NCI-H460 (cell line): ENCODE results near the gene TNFRSF6B. TPM values are rescaled to one million over a fixed set of nuclear protein-coding genes. Genes with fewer than 3 reads are reported as not detected.
"Not testable (repeated sequence)": the region's sequence is repeated elsewhere in the genome, so short reads cannot be mapped to it uniquely, and the experiment has no call there.

ENCODE experiments used
- DNase-seq: peaks from one replicate; pipeline ENCODE4 v3.0.0-alpha.2; 2016; ENCODE audit warnings: low read depth; ENCODE audit errors: extremely low read depth
- total RNA-seq: library from RNA; depleted of rRNA; stranded (reverse); fragments of >200 nt; shearing (Covaris generic); gene quantifications from 2 replicates; pipeline ENCODE4 v1.2.3, GENCODE V29; 2014

Gene TNFRSF6B
- total RNA-seq, 1 experiment from 2014 or later: 0.10 TPM

DNA sequence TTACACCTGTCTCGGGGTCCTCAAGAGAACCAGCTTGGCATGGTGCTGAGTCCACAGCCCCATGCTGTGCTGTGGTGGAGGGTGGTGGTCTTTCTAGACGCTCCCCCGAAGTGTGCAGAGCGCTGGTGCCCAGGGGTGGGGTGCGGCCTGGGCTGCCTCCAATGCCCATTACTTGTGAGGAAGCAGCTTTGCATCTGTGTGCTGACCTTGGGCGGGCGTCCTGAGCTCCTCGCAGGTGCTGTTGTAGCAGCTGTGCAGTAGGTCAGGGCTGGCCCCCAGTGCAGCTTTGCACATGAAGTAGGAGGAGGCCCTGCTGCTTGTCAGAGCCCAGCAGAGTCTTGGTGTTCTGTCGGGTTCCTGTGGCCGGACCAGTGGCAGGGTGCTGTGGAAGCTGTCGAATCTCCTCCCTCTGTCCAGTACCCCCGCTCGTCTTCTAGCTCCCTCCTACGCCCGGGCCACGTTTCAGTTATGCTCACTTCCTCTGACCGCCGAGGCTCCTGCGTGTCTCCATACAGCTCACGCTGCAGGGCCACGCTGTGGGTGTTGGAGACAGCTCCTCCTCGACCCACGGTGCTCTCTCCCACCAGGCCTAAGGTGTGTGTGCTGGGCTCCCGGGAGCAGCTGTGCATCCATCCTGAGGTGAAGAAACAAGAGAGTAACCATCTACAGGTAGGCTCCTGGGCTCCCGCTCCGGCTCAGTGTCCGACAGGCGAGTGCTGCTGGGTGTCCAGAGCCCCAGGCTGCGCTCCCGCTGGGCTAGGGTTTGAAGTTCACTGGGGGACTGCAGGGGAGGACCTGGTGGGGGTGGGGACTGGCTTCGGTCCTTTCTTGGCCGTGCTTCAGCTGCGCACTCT lies 34.3 kb upstream of the TNFRSF6B start:
- no peak for DNase-seq

DNA sequence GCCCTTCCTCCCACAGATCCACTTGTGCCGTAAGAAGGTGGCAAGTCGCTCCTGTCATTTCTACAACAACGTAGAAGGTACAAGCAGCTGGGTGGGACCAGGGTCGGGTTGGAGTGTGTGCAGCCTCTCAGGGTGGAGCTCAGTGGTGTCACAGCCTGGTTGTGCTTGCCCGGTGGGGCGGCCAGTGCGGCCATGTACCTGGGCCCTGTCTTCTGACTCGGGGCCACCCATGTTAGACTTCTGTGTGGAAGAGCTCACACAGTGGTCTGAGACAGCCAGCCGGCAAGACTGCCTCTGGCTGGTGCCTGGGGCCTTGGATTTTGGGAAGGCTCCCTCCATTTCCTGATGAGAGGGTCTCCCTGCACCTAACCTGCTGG lies 33.7 kb upstream of the TNFRSF6B start:
- DNase-seq: no peak

DNA sequence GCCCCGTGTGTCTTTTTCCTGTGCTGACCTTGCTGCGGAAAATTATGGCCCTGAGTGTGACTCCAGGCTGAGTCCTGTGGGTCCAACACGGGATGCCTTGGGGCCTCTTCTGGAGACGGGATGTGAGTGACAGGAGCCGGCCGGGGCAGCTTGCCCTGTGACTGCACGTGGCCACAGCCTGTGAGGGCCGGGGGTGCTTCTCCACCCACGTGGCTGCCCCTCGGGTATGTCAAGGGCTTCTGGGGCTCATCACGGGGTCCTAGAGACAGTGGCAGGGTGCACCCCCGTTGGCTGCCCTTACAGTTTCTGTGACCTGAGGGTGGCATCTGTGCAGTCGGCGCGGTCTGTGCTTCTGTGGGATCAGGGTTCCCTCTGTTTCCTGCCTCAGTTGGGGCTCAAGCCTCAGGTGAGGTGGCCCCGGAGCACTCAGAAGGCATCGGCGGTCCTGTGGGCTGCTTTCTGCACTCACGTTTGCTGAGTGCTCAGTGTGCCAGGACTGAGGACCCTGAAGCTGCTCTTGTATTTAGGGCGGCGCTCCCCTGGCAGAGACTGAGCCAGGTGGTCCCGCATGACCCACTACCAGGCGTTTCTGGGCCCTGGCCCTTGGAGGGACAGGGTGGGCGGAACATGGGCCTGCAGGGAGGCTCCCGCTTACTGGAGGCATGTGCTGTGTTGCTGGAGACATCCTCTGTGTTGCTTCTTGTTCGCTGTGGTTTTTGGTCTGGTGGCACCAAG lies 33.0 kb upstream of the TNFRSF6B start:
- DNase-seq: no peak

DNA sequence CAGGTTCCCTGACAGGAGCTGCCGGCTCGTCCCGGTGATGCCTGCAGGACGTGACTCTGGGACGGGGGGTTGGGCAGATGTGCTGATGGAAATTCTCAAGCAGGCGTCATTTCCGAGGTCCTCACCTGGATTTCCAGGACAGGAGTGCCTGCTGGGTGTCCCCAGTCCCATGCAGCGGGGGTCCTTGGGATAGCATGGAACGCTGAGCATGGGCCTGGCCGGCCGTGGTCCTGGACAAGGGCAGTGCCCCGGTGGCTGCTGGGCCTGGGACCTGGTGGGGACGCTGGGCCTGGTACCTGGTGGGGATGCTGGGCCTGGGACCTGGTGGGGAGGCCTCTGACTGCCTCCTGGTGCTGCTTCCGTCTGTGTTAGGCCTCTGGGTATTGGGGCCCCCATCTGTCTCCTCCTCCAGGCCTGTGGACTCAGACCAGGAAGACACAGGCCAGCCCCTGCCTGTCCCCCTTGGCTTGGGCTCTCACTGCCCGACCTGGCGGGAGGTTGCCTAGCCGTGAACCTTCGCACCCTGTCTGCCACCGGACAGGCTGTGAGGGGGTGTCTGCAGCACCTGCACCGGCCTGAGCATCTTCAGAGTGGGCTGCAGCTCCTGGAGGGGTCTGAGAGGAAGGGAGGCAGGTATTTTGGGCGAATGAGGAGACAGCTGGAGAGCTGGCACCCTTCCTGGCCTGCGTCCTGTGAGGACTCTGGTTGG lies 32.2 kb upstream of the TNFRSF6B start:
- no peak for DNase-seq

DNA sequence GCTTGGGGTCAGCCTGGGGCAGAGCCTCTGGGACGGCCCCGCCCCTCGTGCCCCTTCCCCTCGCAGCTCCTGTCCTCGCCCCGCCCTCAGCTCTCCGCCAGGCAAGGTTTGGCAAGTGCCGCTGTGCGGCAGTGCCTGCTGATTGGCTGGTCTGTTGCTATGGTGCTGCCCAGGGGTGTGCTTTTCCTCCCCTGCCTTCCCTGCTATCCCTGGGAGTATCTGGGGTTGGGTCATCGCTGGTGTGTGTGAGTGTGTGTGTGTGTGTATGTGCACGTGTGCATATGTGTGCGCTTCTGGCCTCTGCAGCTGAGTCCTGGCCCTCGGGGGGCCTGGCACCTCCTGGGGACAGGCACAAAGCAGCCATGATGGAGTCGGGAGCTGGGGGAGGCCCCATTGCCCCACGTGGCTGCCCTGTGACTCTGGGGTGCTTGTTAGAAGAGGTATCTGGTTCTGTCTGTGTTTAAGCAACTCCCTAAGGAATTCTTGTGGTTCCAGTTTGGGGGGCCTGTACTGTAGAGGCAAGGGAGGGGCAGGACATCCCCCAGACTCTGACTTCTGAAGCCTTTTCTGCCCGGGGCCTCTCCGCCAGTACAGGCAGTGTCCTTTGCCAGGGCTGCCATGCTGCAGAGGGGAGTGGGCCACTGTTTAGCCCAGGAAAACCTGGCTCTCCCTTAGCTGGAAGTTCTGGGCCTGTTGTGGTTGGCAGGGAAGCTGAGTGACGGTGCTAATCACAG lies 31.4 kb upstream of the TNFRSF6B start:
- DNase-seq: no peak

DNA sequence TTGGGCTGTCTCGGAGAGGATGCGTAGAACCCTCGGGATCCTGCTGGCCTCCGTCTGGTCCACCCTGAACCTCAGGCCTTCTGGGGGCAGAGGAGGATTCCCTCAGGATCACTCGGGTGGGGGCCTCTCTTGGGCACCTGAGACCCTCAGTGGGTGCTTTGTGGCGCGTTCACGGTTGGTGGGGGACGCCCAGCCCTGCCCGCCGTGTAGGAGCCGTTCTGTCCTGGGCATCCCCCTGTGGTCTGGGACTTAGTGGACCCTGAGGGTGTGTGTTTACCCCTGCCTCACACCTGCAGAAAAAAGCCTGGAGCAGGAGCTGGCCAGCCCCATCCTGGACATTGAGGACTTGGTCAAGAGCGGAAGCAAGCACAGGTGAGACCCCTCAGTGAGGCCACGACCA lies 30.7 kb upstream of the TNFRSF6B start:
- DNase-seq: no peak

DNA sequence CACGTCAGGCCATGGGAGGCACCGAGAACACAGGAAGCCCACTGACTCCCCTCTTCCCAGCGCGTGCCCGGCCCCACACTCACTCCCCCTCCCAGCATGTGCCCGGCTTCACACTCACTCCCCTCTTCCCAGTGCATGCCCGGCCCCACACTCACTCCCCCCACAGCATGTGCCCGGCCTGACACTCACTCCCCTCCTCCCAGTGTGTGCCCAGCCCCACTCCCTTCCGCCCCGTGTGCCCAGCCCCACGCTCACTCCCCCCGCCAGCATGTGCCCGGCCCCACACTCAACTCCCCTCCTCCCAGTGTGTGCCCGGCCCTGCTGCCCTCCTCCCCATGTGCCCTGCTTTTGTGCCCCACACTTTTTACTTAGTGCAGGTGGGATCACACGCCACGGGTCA lies 28.6 kb upstream of the TNFRSF6B start:
- no peak for DNase-seq

DNA sequence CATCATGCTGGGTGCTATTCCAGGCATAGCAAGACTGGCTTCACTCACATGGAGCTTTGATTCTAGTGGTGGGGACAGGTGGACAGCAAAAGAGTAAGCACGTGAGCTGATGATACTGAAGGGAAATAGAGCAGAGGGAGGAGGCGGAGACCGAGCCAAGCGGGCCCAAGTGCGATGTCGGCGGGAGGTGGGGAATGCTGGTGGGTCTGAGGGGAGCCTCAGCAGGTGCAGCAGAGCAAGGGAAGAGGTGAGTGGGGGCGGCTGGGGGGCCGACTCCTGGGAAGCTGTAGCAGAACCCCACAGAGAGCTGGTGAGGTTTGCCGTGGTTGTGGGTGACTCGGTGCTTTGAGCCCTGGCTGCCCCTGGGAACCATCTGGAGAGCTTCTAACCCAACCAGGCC lies 28.1 kb upstream of the TNFRSF6B start:
- no peak for DNase-seq

DNA sequence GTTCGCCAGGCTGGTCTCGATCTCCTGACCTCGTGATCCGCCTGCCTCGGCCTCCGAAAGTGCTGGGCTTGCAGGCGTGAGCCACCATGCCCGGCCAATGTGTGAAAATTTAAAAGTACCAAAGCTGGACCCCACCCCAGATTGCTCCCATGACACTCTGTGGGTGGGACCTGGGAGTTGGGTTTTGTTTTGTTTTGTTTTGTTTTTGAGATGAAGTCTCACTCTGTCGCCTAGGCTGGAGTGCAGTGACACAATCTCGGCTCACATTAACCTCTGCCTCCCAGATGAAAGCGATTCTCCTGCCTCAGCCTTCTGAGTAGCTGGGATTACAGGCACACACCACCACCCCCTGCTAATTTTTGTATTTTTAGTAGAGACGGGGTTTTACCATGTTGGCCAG lies 24.8 kb upstream of the TNFRSF6B start:
- not testable (repeated sequence) for DNase-seq

DNA sequence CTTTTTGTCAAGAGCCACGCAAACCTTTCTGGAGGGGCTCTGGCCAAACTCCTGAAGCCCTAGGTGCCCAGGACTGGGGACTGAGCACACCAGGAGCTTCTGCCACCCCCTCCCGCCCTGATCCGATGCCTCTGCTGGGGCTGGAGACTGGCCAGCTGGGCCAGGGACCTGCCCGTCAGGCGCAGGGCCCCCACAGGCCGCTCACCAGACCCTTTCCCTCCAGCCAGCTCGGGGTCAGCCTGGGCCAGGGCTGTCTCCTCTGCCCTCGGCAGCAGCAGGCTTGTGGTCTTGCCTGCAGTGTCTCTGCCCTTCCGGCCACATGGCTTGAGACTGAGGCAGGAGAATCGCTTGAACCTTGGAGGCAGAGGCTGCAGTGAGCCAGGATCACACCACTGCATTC lies 23.8 kb upstream of the TNFRSF6B start:
- no peak for DNase-seq

DNA sequence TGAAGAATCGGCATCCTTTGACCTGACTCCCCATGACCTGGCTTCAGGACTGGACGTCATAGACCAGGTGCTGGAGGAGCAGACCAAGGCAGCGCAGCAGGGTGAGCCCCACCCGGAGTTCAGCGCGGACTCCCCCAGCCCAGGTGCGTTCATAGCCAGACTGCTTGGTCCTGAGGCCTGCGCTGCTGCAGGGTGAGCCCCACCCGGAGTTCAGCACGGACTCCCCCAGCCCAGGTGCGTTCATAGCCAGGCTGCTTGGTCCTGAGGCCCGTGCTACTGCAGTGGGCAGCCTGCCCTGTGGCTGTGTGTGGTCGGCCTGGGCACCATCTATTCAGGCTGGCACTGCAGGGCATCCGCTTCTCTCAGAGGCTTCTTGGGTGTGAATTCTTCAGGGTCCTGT lies 22.5 kb upstream of the TNFRSF6B start:
- DNase-seq: no peak

DNA sequence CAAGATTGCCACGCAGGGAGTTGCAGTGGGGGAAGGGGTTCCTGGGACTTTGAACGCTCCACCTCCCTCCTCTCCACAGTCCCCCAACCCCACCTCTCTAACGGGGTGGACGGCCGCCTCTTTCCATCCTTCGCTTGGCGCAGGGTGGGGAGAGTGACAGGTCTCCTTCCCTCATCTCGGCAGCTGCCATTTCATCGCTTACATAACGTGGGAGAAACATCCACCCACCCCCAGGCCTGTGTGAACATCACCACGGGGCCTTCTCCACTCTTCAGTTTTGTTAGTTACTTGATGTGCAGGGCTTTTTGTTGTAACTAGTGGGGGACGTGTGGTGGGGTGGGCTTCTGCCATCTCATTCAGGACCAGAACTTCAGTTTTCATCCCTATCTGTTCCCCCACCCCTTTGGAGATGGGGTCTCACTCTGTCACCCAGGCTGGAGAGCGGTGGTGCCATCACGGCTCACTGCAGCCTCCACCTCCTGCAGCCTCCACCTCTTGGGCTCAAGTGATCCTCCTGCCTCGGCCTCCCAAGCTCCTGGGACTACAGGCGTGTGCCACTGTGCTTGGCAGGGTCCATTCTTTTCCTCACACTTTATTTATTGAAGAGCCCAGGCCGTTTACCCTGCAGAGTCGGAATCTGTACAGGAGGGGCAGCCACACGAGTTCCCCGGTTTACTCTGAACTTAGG lies 20.6 kb upstream of the TNFRSF6B start:
- DNase-seq: no peak

DNA sequence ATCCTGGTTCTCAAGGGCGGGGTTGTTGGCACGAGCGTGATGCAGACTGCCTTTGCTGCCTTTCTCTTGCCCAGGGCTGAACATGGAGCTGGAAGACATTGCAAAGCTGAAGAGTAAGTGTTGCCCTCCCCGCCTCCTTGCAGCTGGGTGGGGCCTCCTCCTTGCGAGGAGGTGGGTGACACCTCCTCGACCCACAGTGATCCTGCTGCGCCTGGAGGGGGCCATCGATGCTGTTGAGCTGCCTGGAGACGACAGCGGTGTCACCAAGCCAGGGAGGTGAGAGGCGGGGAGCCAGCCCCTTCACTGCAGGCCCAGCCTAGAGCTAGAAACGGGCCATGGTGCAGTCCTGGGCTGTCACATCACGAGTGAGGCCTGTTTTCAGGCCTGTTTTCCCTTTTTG lies 18.4 kb upstream of the TNFRSF6B start:
- no peak for DNase-seq

DNA sequence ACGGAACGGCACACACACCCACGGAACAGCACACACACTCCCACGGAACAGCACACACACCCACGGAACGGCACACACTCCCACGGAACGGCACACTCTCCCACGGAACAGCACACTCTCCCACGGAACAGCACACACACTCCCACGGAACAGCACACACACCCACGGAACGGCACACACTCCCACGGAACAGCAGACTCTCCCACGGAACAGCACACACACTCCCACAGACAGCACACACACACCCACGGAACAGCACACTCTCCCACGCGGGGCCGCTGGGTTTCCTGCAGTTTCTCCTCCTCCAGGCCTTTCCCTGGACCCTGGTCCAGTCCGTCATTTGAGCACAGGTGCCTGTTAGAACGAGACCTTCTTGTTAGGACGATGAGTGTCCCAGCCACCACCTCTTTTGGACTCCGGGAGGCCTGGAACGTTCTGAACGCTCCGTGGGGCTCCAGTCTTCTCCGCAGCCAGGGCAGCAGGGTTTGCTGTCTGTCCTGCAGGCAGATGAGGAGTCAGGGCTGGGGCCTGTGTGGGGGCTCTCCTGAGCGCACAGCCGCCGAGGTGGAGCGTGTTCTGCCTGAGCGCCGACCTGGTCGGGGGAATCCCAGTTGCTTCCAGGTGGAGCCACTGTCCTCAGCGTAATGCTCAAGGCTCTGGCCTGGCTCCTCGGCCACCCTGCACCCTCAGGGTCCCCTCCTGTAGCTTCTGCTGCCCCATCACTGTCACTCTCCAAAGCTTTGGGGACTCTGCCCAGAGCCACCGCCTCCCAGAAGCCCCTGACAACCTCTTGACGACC lies 17.6 kb upstream of the TNFRSF6B start:
- no peak for DNase-seq

DNA sequence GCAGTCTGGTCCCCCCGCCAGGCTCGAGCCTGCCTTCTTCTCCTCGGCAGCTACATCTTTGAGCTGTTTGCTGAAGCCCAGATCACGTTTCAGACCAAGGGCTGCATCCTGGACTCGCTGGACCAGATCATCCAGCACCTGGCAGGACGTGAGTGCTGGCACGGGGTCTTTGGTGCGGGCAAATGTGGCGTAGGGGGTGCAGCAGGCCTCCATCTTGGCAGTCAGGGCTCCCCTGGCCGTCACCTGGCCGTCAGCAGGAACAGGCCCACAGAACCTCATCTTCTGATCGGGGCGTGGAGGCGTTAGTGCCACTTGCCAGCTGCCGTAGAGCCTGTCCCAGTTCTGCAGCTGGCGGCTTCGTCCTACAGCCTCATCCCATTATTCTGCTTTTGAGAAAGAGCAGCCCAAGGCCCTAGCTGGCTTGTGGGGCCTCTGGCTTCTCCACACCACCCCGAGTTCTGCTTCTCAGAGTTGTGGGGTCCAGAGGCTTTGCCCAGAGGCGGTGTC lies 16.6 kb upstream of the TNFRSF6B start:
- no peak for DNase-seq

DNA sequence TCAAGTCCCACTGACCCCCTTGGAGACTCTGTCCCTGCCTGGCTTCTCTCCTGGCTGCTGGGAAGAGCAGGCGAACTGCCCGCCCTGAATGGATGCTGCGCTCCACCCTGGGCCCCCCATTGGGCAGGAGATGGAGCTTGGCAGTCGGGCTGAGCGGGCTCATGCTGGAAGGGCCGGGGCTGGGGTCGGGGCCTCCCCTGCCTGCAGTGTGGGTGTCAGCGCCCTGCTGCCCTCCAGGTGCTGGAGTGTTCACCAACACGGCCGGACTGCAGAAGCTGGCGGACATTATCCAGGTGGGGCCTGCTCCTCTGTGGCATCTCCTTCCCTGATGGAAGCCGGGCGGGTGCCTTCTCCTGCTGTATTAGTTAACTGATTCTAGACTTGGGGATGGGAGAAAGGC lies 16.0 kb upstream of the TNFRSF6B start:
- no peak for DNase-seq

DNA sequence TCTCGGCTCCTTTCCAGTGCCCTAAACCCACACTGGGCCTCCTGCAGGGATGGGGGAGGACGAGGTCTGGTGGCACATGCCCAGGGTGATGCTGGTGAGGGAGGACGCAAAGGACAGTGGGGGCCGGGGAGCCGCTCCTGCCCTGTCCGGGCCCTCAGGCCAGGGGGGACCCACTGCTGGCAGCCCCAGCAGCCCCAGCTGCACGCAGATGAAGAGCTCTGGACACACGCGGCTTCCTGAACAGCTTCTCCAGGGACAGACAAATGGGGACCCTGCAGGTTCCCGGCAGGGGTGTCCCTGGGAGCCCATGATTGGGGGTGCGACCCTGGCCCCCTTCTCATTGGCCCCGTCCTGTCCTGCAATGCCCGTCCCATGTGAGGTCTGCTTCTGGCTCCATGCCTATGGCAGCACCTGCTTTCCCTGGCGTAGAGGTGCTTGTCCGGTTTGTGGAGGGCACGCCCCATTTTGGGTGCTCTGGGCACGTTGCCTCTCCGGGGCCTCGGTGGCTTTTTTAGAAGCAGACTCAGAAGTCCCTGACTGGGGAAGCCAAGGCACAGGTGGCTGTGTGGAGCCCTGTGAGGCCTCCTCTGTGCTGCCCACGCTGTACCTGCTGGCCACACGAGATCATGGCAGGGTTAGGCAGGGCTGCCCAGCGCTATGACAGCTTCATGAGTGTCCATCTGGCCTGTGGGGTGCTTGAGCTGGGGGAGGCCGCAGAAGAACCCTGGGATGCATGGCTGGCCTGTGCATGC lies 15.4 kb upstream of the TNFRSF6B start:
- DNase-seq: no peak

DNA sequence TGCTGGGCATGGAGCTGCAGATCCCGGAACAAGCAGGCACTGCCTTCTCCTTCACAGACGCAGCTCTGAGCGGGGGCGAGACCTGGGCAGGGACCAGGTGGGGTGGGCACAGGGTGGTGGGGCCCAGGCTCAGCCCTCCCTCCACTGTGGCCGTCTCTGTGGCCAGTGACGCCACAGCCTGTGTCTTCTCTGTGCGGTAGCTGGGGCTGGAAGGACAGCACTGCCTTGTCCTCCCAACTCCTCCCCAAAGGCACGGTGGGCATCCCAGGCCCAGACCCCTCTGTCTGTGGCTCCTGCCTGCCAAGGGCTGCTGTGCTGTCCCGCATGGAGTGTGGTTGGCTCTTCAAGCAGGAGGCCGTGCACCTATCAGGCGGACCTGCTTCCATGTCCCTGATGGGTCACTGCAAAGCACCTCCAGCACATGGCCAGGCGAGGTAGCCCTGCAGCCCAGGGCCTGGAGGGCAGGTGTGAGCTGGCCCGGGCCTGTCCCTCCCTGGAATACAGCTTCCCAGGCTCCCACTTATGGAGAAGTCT lies 14.8 kb upstream of the TNFRSF6B start:
- DNase-seq: no peak
